T-helper 17 cell (primary cell): Measurements from ENCODE around the gene TEK. TPM values are rescaled to one million over a fixed set of nuclear protein-coding genes. Genes with fewer than 3 reads are reported as not detected.

Source experiments
- total RNA-seq, 4 donors: library from RNA in 2 of 4; stranded (reverse) in 2 of 4; gene quantifications; one replicate each; pipeline ENCODE4 v1.2.3 and lab custom pipeline; 2022 to 2026

The TEK gene
- total RNA-seq, 2 donors from 2014 or later = not detected

Other genes starting within 250 kb of the TEK start
- gene CAAP1, start 216.4 kb upstream of the TEK start, total RNA-seq = 10 to 100 TPM; 11.0 to 17.7 TPM
- gene PLAA, start 162.0 kb upstream of the TEK start, total RNA-seq = 10 to 100 TPM; 28.6 to 32.9 TPM
- 1 to 10 TPM; 4.7 to 8.9 TPM for gene IFT74, start 152.8 kb upstream of the TEK start, total RNA-seq
- not detected for gene LRRC19, start 103.6 kb upstream of the TEK start, total RNA-seq
- gene EQTN, start 187.9 kb downstream of the TEK start, total RNA-seq = not detected